Measurements from ENCODE around the gene MMP3.

MMP3 gene

DNA sequence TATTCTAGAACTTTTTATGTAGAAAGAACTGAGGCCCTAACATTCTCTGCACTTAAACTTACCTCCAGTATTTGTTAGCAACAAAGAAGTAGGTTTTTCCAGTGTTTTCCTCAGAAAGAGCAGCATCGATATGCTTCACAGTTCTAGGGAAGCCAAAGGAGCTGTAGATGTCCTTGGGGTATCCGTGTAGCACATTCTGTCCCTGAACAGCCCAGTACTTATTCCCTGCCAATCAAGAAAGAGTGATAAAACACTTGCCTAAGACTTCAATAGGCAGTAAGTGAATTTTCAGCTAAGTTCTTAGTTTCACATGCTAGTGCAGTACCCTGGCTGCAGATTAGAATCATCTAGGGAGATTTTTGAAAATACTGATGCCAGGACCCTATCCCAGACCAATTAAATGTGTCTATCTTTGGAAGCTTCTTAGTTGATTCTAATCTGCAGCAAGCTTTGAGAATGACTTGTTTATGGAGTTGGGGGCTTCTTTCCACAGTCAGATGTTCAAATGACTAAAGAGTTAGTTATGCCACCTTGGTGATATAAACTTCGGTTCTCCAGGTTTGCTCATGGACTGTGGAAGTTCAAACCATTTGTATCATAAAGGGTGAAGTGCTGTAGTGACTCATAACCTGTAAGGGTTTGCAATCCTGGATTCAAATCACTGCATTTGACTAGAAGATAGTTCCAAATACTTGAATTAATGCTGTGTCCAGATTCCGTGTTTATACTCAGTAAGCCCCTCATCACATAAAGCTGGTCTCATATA, 52.0 kb downstream of the MMP3 start:
- no peak for DNase-seq (ENCODE audit: low read depth in 2 of 2)

GRCh38 chr11:102788334-102788995, 54.9 kb downstream of the MMP3 start:
- no peak for DNase-seq (ENCODE audit: low read depth in 2 of 2)
